GM12892 (cell line): Measurements from ENCODE around the gene RPTOR.

Experiments used
- POLR2A ChIP-seq: IDR thresholded peaks from 2 replicates; pipeline ENCODE4 v1.6.1; 2011; ENCODE audit warnings: low read depth, low read length, control low read depth
- POLR2AphosphoS5 ChIP-seq: IDR thresholded peaks from 2 replicates; pipeline ENCODE4 v1.6.1; 2011; ENCODE audit warnings: low read depth, low read length, control low read depth
- TAF1 ChIP-seq: IDR thresholded peaks from 2 replicates; pipeline ENCODE4 v1.6.1; 2011; ENCODE audit warnings: low read depth, mild to moderate bottlenecking, control low read depth, low read length, borderline replicate concordance

DNA sequence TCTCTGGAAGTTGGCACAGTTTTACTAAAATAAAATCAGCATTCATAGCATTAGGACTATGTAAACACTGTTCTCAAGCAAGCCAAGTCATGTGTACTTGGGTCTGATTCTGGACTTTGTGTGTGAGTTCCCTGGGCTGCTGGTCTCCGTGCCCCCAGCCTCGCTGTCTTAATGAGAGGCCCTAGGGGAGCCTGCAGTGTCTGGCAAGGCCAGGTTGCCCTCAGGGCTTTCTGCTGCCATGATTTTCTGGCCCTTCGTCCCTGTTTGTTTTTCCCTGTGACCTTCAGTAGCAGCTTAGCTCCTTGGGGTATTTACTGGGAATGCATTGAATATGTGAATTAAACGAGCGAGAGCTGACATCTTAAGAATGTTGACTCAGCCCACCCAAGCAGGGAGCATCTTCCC lies 161.8 kb downstream of the RPTOR start:
- TF ChIP-seq POLR2A (no peak), POLR2AphosphoS5 (no peak), TAF1 (no peak)
